WI38 (cell line): Measurements from ENCODE around the gene FEZ2.

Experiments
- H3K4me3 ChIP-seq: 2 replicates; pipeline ENCODE4 v1.5.1; 2011; ENCODE audit warnings: low read depth, mild to moderate bottlenecking, control low read depth, low read length
- CTCF ChIP-seq: IDR thresholded peaks from 2 replicates; pipeline ENCODE4 v1.5.1; 2012; ENCODE audit warnings: low read depth, mild to moderate bottlenecking, control low read depth, low read length

Gene FEZ2

GRCh38 chr2:36587556-36587955 is 10.4 kb downstream of the FEZ2 start:
- no peak overlapping the region for H3K4me3 ChIP-seq
- TF ChIP-seq CTCF, result no peak

- no peak overlapping the region for H3K4me3 ChIP-seq
- no peak for TF ChIP-seq CTCF
Observed at GRCh38 chr2:36587101-36587500, 10.9 kb downstream of the FEZ2 start.

- no peak overlapping the region for H3K4me3 ChIP-seq
- TF ChIP-seq CTCF, result no peak
Observed at GRCh38 chr2:36586672-36587071, 11.3 kb downstream of the FEZ2 start.

GRCh38 chr2:36584148-36584794 is 13.7 kb downstream of the FEZ2 start:
- no peak for TF ChIP-seq CTCF
- no peak overlapping the region for H3K4me3 ChIP-seq

DNA sequence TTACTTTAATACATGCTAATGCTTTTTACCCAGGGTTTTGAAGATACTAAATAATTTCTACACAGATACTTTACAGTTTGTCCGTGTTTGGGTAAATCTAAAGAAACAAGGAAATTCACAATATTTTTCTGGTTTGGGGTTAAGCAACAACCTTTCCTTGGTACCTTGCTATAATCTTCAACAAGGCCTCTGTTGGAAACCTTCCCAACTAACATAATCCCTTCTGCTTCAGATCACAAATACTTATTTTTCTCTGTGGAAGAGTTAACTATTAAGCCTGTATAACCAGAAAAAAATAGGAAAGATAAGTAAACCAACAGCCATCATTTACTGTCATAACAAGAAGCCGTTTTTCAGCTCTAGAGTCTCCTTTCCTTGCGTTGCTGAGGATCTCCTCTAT is 15.0 kb downstream of the FEZ2 start:
- no peak for TF ChIP-seq CTCF
- H3K4me3 ChIP-seq, result no peak overlapping the region

DNA sequence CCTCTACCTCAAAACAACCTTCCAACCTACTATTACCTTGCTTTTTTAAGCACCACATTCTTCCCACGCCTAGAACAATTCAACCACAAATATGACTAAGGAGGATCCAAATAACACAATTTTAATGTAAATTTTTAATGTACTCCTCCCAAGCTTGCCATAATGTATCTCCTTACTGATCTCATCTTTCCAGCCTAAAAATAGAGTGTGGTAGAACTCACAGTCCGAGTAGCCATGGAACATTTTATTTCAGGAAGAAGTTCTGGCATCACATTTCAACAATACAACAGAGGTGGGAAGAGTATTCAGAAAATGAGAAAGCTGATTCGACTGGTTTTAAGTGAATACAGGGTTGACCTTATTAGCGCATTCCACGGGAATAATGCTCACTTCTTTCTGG is 15.4 kb downstream of the FEZ2 start:
- H3K4me3 ChIP-seq, result no peak overlapping the region
- no peak for TF ChIP-seq CTCF

- TF ChIP-seq CTCF, result no peak
- H3K4me3 ChIP-seq, result no peak overlapping the region
Observed at GRCh38 chr2:36579297-36579664, 18.7 kb downstream of the FEZ2 start.
